Neuronal stem cell (in vitro differentiated cells): ENCODE data around the gene RGS12.

Source experiments
- DNase-seq: peaks from one replicate; pipeline ENCODE4 v3.0.0-alpha.2; 2013; ENCODE audit warnings: low spot score
- H2AFZ ChIP-seq: one replicate; pipeline ENCODE4 v1.6.1; 2013; ENCODE audit warnings: mild to moderate bottlenecking, low read length, inconsistent platforms
- H2AK5ac ChIP-seq: 2 replicates; pipeline ENCODE4 v1.6.1; 2013; ENCODE audit warnings: low read depth, mild to moderate bottlenecking, inconsistent platforms, low read length, moderate library complexity, mixed read lengths
- H2BK120ac ChIP-seq: 2 replicates; pipeline ENCODE4 v1.6.1; 2013; ENCODE audit warnings: low read depth, mild to moderate bottlenecking, inconsistent platforms, low read length, moderate library complexity, mixed read lengths
- H2BK12ac ChIP-seq: one replicate; pipeline ENCODE4 v1.6.1; 2013; ENCODE audit warnings: low read length, inconsistent platforms
- H2BK15ac ChIP-seq: 2 replicates; pipeline ENCODE4 v1.6.1; 2013; ENCODE audit warnings: mild to moderate bottlenecking, low read length, inconsistent platforms, mixed read lengths
- H2BK5ac ChIP-seq: one replicate; pipeline ENCODE4 v1.6.1; 2013; ENCODE audit warnings: inconsistent platforms, mild to moderate bottlenecking, low read length, moderate library complexity
- H3K14ac ChIP-seq: one replicate; pipeline ENCODE4 v1.6.1; 2013; ENCODE audit warnings: low read length, inconsistent platforms
- H3K18ac ChIP-seq: 2 replicates; pipeline ENCODE4 v1.6.1; 2013; ENCODE audit warnings: low read length, inconsistent platforms
- H3K23ac ChIP-seq: 2 replicates; pipeline ENCODE4 v1.6.1; 2013; ENCODE audit warnings: low read depth, mild to moderate bottlenecking, mixed read lengths, low read length, inconsistent platforms; ENCODE audit not compliant: poor library complexity
- H3K27ac ChIP-seq: replicated peaks from 3 replicates; pipeline ENCODE4 v1.5.1; 2013; ENCODE audit warnings: low read length, inconsistent platforms
- H3K27me3 ChIP-seq, 3 experiments: 2 replicates each; pipeline ENCODE4 v1.6.1; 2013; ENCODE audit warnings: low read length in 3 of 3, mild to moderate bottlenecking in 2 of 3, inconsistent platforms in 1 of 3, low read depth in 1 of 3, mixed read lengths in 1 of 3, moderate library complexity in 1 of 3; ENCODE audit not compliant: control insufficient read depth in 3 of 3, insufficient read depth in 3 of 3
- H3K36me3 ChIP-seq, 2 donors: replicated peaks in 1 of 2; 2 replicates each; pipeline ENCODE4 v1.6.1; 2013; ENCODE audit warnings: low read length in 2 of 2; ENCODE audit not compliant: control insufficient read depth in 2 of 2, insufficient read depth in 2 of 2
- H3K4ac ChIP-seq: 2 replicates; pipeline ENCODE4 v1.6.1; 2013; ENCODE audit warnings: inconsistent platforms, mild to moderate bottlenecking, low read length, moderate library complexity
- H3K4me1 ChIP-seq, 2 donors: 1 replicate in 1 of 2; 2 replicates in 1 of 2; pipeline ENCODE4 v1.6.1; 2013; ENCODE audit warnings: low read length in 2 of 2, low read depth in 1 of 2; ENCODE audit not compliant: control insufficient read depth in 2 of 2, insufficient read depth in 1 of 2
- H3K4me2 ChIP-seq: one replicate; pipeline ENCODE4 v1.6.1; 2013; ENCODE audit warnings: mild to moderate bottlenecking, low read length, inconsistent platforms; ENCODE audit not compliant: insufficient read depth, poor library complexity, severe bottlenecking
- H3K4me3 ChIP-seq, 2 donors: 2 replicates each; pipeline ENCODE4 v1.5.1; 2013; ENCODE audit warnings: low read length in 2 of 2, mild to moderate bottlenecking in 2 of 2, inconsistent platforms in 1 of 2, moderate library complexity in 1 of 2
- H3K79me1 ChIP-seq: one replicate; pipeline ENCODE4 v1.6.1; 2013; ENCODE audit warnings: low read depth, mild to moderate bottlenecking, inconsistent platforms, low read length, moderate library complexity
- H3K9ac ChIP-seq: one replicate; pipeline ENCODE4 v1.6.1; 2013; ENCODE audit warnings: mild to moderate bottlenecking, low read depth, low read length, inconsistent platforms; ENCODE audit not compliant: poor library complexity
- H3K9me3 ChIP-seq, 2 donors: replicated peaks in 1 of 2; 2 replicates each; pipeline versions ENCODE3 to v1.6.1; 2013; ENCODE audit warnings: low read length in 2 of 2, mild to moderate bottlenecking in 2 of 2, inconsistent platforms in 1 of 2, low read depth in 1 of 2, mixed read lengths in 1 of 2, moderate library complexity in 1 of 2; ENCODE audit not compliant: control insufficient read depth in 2 of 2, insufficient read depth in 1 of 2
- H4K8ac ChIP-seq: one replicate; pipeline ENCODE4 v1.6.1; 2013; ENCODE audit warnings: low read depth, mild to moderate bottlenecking, inconsistent platforms, low read length, moderate library complexity
- H4K91ac ChIP-seq: one replicate; pipeline ENCODE4 v1.6.1; 2013; ENCODE audit warnings: low read length, low read depth, mild to moderate bottlenecking, inconsistent platforms; ENCODE audit not compliant: poor library complexity
- WGBS, 2 donors: extraction: QIAGEN DNeasy Blood & Tissue Kit; methylation state at CpG; one replicate each; pipeline ENCODE4 v1.1.7; 2013; ENCODE audit warnings: missing lambda C conversion rate in 2 of 2, mixed read lengths in 1 of 2; ENCODE audit not compliant: insufficient read length in 2 of 2, insufficient replicate concordance in 1 of 2; ENCODE audit errors: extremely low coverage in 2 of 2; 5-methylcytosine and 5-hydroxymethylcytosine counted together

RGS12 gene

DNA sequence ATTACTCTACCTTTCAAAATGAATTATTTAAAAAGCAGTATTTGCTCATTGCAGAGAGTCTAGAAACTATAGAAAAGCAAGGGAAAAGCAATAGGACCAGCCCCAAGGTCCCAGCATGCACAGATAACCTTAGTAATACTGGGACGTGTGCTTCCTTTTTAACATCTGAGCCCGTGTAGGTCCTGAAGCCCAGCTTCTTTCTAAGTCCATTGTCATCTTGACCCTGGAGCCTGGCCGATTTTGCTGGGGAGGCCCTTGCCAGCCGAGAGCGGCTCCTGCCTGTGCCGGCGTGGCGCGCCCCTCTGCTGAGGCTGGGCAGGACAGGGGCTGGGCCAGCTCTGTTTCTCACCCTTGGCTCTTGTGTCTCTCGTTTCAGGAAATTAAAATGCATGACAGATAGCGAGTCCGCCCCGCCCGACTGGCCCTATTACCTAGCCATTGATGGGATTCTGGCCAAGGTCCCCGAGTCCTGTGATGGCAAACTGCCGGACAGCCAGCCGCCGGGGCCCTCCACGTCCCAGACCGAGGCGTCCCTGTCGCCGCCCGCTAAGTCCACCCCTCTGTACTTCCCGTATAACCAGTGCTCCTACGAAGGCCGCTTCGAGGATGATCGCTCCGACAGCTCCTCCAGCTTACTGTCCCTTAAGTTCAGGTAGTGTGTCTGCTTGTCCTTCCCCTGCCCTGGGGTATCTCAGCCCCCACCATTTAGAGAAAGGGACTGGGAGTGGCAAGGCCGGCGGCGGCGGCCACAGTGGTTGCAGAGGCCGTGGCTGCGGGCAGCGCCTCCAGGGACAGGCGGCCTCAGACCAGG is 39.8 kb upstream of the RGS12 start:
- Histone ChIP-seq H2AK5ac (peak overlapping the region; percentile 93), H4K8ac (no peak overlapping the region), H3K79me1 (no peaks in the 10 kb centered on the region), H2AFZ (no peak overlapping the region), H3K23ac (peak overlapping the region; percentile 17), H3K9ac (peak overlapping the region; percentile 21), H3K4me2 (no peak overlapping the region), H2BK5ac (peak overlapping the region; percentile 93), H3K9me3 (no peaks in the 10 kb centered on the region), H2BK15ac (peak overlapping the region; percentile 38), H3K27me3 (no peaks in the 10 kb centered on the region), H3K4ac (no peak overlapping the region), H3K4me3 (no peak overlapping the region), H3K4me1 (peaks cover 6 to 19% of the 10 kb centered on the region in 2 donors), H2BK12ac (peak overlapping the region; percentile 73), H3K27ac (no peak overlapping the region), H3K36me3 (no peaks in the 10 kb centered on the region), H3K14ac (peak overlapping the region; percentile 94), H2BK120ac (no peak overlapping the region), H3K18ac (peak overlapping the region; percentile 28), H4K91ac (no peak overlapping the region)
- no peak for DNase-seq
- WGBS, 2 donors, result no CpG with 5 or more reads among the region's 38 CpGs

DNA sequence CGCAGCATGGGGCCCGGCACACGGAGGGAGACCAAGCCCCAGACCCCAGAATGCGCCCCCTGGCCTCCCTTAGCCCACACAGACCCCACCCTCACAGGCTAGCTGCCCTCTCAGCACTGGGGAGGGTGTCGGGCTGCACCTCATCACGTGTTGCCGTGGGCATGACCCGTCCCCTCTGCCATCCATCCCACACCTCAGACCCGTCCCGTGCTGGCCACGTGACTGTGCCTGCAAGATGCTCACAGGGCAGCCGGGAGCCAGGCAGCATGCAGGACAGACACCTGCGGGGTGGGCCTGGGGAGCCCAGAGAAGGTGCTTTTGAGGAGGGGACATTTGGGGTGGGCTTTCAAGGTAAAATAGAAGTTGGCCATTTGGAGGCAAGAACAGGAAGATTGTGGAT is 39.0 kb upstream of the RGS12 start:
- Histone ChIP-seq H3K18ac (peak overlapping the region; percentile 89), H3K27ac (no peak overlapping the region), H2AK5ac (peak overlapping the region; percentile 93), H4K91ac (no peak overlapping the region), H4K8ac (no peak overlapping the region), H3K4me2 (no peak overlapping the region), H3K27me3 (no peaks in the 10 kb centered on the region), H3K23ac (no peak overlapping the region), H2BK120ac (no peak overlapping the region), H3K4ac (no peak overlapping the region), H2BK12ac (peak overlapping the region; percentile 82), H3K9ac (peak overlapping the region; percentile 64), H3K4me1 (peaks cover 6 to 13% of the 10 kb centered on the region in 2 donors), H2AFZ (no peak overlapping the region), H3K9me3 (no peaks in the 10 kb centered on the region), H3K14ac (peak overlapping the region; percentile 94), H3K36me3 (no peaks in the 10 kb centered on the region), H3K79me1 (no peaks in the 10 kb centered on the region), H2BK5ac (peak overlapping the region; percentile 93), H3K4me3 (peak overlapping the region in 1 of 2 donors; percentile 8), H2BK15ac (peak overlapping the region; percentile 38)
- no peak for DNase-seq
- WGBS, 2 donors, result no CpG with 5 or more reads among the region's 13 CpGs

DNA sequence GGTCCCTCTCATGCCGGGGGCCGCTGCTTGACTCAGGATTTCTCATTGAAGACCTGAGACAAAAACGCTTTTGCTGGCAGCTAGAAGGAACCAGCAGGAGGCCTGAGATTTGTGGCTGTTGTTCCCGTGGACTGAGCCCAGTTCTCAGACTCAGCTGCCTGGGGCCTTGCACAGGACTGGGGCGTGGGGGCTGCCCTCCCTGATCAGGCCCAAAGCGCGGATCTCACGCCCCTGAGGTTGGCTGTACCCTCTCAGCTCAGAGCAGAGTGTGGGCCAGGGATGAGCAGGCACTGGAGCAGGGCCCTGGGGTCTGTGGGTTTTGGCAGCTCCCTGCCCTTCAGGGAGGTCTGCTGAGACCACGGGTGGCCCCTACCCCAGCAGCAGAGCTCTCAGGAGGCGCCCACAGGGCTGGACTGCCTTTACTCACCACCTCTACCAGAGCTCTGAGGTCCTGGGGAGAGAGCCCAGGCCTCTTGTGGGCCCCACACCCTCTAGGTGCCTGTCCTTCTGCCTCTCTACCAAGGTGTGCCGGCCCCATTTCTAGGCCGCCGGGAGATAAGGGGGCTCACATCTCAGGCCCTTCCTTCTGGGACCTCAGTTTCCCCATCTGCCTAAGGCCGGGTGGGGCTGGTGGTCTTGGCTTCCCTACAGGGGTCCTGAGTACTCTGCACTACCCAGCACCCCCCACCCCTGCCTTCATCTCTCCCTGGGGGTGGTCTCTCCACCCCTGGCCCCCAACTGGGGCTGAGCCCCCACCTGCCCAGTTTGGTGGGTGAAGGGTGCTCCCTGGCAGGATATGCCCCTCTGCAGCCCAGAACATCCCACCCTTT is 38.3 kb upstream of the RGS12 start:
- H3K18ac ChIP-seq, result peak overlapping the region; percentile 78
- no peaks in the 10 kb centered on the region for H3K27me3 ChIP-seq
- no peak overlapping the region for H4K91ac ChIP-seq
- H2BK12ac ChIP-seq, result peak overlapping the region; percentile 58
- no peak overlapping the region for H4K8ac ChIP-seq
- peak overlapping the region; percentile 43 for H2AFZ ChIP-seq
- no peak overlapping the region for H2BK120ac ChIP-seq
- H3K9me3 ChIP-seq, result no peaks in the 10 kb centered on the region
- H3K4me2 ChIP-seq, result peak overlapping the region; percentile 11
- no peak overlapping the region for H3K4me3 ChIP-seq
- no peak overlapping the region for H3K27ac ChIP-seq
- no peak overlapping the region for H3K4ac ChIP-seq
- peak overlapping the region; percentile 8 for H3K14ac ChIP-seq
- peak overlapping the region; percentile 67 for H3K9ac ChIP-seq
- H2BK15ac ChIP-seq, result no peak overlapping the region
- H2AK5ac ChIP-seq, result peak overlapping the region; percentile 63
- peak; percentile 9 for DNase-seq
- H2BK5ac ChIP-seq, result peak overlapping the region; percentile 93
- H3K4me1 ChIP-seq, result peaks cover 6 to 8% of the 10 kb centered on the region in 2 donors
- H3K79me1 ChIP-seq, result no peaks in the 10 kb centered on the region
- H3K36me3 ChIP-seq, result no peaks in the 10 kb centered on the region
- H3K23ac ChIP-seq, result peak overlapping the region; percentile 43
- WGBS, 2 donors, result no CpG with 5 or more reads among the region's 14 CpGs
